ENCODE measurements around the gene THAP8. TPM values are rescaled to one million over a fixed set of nuclear protein-coding genes. Genes with fewer than 3 reads are reported as not detected.

Gene THAP8
- total RNA-seq, 4 donors from 2014 or later, result 5.7 to 20.4 (median 10.9) TPM

GRCh38 chr19:36025541-36025940, 28.5 kb downstream of the THAP8 start:
- Histone ChIP-seq H3K4me3 (no peak overlapping the region), H3K4me1 (no peaks in the 10 kb centered on the region), H3K9me3 (no peaks in the 10 kb centered on the region), H3K36me3 (peaks cover 32% of the 10 kb centered on the region), H3K27ac (no peak overlapping the region), H3K27me3 (no peaks in the 10 kb centered on the region)
- WGBS, result 81% methylated on average over 1 of the region's 1 CpG
- TF ChIP-seq POLR2AphosphoS5 (IDR thresholded peaks at IDR 0.05) (no peak), POLR2A (IDR thresholded peaks at IDR 0.05) (no peak), EP300 (IDR thresholded peaks at IDR 0.05) (no peak)
- TF ChIP-seq, protein P1, sequence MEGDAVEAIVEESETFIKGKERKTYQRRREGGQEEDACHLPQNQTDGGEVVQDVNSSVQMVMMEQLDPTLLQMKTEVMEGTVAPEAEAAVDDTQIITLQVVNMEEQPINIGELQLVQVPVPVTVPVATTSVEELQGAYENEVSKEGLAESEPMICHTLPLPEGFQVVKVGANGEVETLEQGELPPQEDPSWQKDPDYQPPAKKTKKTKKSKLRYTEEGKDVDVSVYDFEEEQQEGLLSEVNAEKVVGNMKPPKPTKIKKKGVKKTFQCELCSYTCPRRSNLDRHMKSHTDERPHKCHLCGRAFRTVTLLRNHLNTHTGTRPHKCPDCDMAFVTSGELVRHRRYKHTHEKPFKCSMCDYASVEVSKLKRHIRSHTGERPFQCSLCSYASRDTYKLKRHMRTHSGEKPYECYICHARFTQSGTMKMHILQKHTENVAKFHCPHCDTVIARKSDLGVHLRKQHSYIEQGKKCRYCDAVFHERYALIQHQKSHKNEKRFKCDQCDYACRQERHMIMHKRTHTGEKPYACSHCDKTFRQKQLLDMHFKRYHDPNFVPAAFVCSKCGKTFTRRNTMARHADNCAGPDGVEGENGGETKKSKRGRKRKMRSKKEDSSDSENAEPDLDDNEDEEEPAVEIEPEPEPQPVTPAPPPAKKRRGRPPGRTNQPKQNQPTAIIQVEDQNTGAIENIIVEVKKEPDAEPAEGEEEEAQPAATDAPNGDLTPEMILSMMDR (IDR thresholded peaks at IDR 0.05), result no peak
- no peak for DNase-seq (ENCODE audit: low spot score in 2 of 2)

DNA sequence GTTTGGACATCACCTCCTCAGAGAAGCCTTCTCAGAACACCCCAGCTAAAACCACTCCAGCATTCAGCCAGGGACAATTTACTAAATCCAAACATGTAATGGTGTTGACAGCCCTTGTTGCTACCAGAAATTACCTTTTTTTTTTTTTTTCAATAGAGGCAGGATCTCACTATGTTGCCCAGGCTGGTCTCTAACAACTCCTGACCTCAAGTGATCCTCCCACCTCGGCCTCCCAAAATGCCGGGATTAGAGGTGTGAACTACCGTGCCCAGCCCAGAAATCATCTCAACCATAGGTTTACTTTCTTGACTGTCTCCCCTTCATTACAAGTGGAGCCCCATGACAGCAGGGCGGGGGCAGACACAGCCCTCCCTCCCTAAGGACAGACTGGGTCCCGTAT, 30.7 kb downstream of the THAP8 start:
- H3K27ac ChIP-seq, result no peak overlapping the region
- no peak for DNase-seq (ENCODE audit: low spot score in 2 of 2)
- H3K9me3 ChIP-seq, result no peaks in the 10 kb centered on the region
- 94% methylated on average over 5 of the region's 5 CpGs for WGBS
- no peak for TF ChIP-seq EP300 (IDR thresholded peaks at IDR 0.05)
- no peak for TF ChIP-seq POLR2A (IDR thresholded peaks at IDR 0.05)
- no peak for TF ChIP-seq POLR2AphosphoS5 (IDR thresholded peaks at IDR 0.05)
- TF ChIP-seq, protein P1 (IDR thresholded peaks at IDR 0.05), result no peak
- no peak overlapping the region for H3K4me3 ChIP-seq
- no peaks in the 10 kb centered on the region for H3K27me3 ChIP-seq
- no peaks in the 10 kb centered on the region for H3K4me1 ChIP-seq
- peaks cover 33% of the 10 kb centered on the region for H3K36me3 ChIP-seq

DNA sequence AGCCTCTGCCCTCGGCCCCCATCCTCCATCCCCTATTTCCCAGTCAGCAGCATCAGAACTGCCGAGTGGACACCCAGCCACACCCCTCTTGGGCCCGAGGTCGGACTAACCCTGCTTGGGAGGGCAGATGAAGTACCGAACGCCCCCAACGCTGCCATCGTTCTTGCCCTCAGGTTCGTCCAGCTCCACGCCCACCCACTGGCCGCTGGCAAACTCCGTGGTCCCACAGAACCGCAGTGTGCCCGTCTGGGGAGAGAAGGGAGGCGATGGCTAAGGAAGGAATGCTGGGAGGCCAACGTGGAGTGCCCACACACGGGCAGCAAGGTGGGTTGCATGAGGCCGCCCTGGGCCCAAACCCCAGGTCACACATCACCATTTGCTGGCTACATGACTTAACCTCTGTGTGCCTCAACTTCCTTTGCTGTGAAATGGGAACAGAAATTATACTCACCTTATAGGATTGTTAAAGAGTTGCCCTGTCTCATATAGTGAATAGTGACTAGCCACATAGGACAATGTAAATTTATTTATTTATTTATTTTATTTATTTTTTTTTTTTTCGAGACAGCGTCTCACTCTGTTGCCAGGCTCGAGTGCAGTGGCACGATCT, 34.9 kb downstream of the THAP8 start:
- H3K4me3 ChIP-seq, result no peak overlapping the region
- TF ChIP-seq POLR2A (IDR thresholded peaks at IDR 0.05) (no peak), POLR2AphosphoS5 (IDR thresholded peaks at IDR 0.05) (no peak), EP300 (IDR thresholded peaks at IDR 0.05) (no peak)
- TF ChIP-seq, protein P1 (IDR thresholded peaks at IDR 0.05), result no peak
- no peaks in the 10 kb centered on the region for H3K27me3 ChIP-seq
- no peaks in the 10 kb centered on the region for H3K9me3 ChIP-seq
- H3K36me3 ChIP-seq, result peaks cover 37% of the 10 kb centered on the region
- H3K27ac ChIP-seq, result no peak overlapping the region
- DNase-seq (ENCODE audit: low spot score in 2 of 2), result no peak
- WGBS, result 94% methylated on average over 16 of the region's 22 CpGs
- peaks cover 8% of the 10 kb centered on the region for H3K4me1 ChIP-seq

DNA sequence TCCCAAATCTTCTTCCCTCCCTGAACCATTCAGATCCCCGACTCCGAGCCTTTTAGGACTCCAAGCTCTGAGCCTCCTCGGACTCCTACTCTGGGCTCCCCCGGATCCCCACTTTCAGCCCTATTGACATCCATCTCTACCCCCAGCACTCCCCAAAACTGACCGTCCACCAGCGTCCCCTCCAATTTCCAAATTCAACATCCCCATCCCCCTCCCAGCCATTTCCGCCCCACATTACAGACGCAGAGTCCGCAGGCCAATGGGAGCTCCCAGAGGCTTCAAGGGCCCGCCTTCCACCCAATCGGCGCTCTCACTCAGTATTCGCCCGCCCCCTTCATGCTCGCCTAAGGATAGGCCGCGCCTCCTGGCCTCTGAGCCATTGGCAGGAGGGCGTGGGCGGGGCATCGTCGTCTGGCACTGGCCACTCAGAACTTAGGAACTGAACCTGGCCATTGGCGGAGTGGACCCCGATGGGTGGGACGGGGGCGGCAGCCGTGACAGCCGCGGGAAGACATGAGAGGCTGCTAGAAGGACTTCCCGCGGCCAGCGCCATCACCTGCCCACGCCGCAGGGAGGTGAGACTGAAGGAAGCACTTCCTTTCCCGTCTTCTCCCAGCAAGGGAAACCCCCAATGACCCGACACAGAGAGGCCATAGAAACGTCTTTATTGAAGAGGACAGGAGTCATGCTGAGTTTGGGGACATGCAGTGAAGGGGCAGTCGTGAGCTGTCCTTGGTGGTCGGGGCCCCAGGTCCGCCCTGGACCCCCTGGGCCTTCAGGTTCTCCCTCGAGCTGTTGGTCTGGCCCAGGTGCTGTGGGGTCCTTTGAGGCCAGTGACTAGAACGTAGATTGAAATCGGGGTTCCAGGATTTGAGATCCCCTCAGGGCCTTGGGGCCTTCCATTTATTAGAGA, 39.8 kb downstream of the THAP8 start, which contains the start of gene ALKBH6:
ALKBH6 (minus strand) TSS at position 202 of the 913 bp plus-strand sequence. CDS start 816 bp downstream, outside the sequence.
- H3K27me3 ChIP-seq, result no peaks in the 10 kb centered on the region
- H3K9me3 ChIP-seq, result no peaks in the 10 kb centered on the region
- peaks cover 9% of the 10 kb centered on the region for H3K36me3 ChIP-seq
- peak in 1 of 3 donors; percentile 38 for TF ChIP-seq POLR2AphosphoS5 (IDR thresholded peaks at IDR 0.05)
- TF ChIP-seq, protein P1 (IDR thresholded peaks at IDR 0.05), result no peak
- under 1% methylated on average over 32 of the region's 42 CpGs for WGBS
- H3K4me1 ChIP-seq, result peaks cover 23% of the 10 kb centered on the region
- H3K4me3 ChIP-seq, result peak within 1 kb of the TSS; percentile 64
- H3K27ac ChIP-seq, result peak within 1 kb of the TSS; percentile 72
- peak; percentile 100 for DNase-seq (ENCODE audit: low spot score in 2 of 2)

All from suprapubic skin (tissue), 4 donors.